GM10266 (cell line): Measurements from ENCODE around the gene USP31.

Source experiments
- DNase-seq: peaks from one replicate; pipeline ENCODE4 v3.0.0; 2012; ENCODE audit errors: extremely low spot score
- TF ChIP-seq, protein P1 (sequence below): IDR thresholded peaks from 2 replicates; pipeline ENCODE4 v1.5.1; 2012; ENCODE audit warnings: mild to moderate bottlenecking, low read depth; ENCODE audit not compliant: control insufficient read depth, insufficient read depth; ENCODE audit errors: missing control alignments

Gene USP31

DNA sequence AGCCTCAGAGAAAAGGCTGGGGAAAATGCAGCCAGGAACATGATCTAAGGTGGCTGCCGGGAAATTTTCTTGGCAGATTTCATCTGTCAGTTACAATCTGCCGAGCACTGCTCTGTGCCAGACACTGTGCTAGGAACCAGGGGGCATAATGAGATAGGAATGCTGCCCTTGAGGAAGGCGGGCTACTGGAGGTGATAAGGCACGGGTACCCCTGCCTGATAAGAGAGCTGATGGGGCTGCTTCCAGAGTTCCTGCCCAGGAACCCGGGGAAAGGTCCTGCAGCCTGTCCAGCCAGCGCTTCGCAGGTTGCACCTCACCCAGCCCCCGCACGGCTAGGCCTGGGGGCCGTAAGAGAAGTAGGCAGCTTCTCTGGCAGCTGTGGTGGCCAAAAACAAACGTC is 36.4 kb upstream of the USP31 start:
- no peak for DNase-seq
- TF ChIP-seq, protein P1, sequence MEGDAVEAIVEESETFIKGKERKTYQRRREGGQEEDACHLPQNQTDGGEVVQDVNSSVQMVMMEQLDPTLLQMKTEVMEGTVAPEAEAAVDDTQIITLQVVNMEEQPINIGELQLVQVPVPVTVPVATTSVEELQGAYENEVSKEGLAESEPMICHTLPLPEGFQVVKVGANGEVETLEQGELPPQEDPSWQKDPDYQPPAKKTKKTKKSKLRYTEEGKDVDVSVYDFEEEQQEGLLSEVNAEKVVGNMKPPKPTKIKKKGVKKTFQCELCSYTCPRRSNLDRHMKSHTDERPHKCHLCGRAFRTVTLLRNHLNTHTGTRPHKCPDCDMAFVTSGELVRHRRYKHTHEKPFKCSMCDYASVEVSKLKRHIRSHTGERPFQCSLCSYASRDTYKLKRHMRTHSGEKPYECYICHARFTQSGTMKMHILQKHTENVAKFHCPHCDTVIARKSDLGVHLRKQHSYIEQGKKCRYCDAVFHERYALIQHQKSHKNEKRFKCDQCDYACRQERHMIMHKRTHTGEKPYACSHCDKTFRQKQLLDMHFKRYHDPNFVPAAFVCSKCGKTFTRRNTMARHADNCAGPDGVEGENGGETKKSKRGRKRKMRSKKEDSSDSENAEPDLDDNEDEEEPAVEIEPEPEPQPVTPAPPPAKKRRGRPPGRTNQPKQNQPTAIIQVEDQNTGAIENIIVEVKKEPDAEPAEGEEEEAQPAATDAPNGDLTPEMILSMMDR = no peak

DNA sequence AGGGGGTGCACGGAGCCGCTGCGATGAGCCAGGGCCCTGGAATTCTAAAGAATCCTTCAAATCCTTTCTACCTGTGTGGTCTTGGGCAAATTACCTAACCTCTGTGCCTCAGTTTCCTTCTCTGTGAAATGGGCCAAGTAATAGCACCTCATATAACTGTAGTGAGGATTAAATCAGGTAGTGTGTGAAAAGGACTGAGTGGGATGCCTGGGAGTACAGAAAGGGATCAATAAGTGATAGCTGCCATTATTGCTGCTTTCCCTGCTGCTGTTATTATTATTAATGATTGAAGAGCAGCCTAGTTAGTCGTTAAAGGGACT is 34.3 kb upstream of the USP31 start:
- TF ChIP-seq, protein P1 = no peak

DNA sequence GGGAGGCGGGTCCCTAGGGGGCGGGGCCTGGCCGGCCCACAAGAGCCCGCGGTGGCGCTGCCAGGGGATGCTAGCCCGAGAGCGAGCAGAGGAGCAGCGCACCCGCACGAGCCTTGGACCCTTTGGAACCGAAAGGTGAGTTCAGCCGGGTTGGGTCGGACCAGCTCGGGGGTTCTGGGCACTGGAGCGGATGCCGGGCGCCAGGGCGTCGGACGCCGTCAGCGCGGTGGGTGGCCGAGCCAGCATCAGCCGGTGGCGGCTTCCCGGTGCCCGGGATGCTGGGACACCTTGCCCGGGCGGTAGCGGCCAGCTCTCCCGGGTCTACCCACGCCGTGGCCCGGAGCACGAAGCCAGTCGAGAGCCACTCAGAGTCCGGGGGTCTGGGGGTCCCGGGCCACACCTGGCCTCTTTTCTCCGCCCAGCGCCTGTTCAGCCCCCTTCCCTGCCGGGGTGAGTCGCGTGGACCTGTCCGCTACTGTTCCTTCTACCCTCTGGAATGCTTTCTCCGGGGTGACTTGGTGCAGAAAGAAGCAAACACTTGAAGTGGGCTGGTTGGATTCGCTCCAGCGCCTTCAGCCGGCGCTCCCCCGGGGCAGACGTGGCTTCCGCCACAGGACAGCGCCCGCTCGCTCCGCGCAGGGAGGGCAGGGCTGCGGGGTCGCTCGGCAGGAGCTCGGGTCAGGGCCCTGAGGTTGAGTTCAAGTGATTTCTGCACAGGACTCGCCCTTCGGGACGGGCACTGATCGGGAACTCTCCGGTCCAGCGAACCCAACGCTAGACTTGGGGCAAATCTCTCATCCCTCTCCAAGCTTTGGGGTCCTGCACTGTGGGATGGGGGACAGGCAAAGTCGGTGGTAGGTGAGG is 33.7 kb upstream of the USP31 start, which contains the start of gene SCNN1G:
Gene SCNN1G (plus strand): TSS at position 67 of the 864 bp plus-strand sequence. CDS start 3,527 bp downstream, outside the sequence.
- DNase-seq = peak; percentile 33
- TF ChIP-seq, protein P1 = no peak

More for the DNA sequence above, 34.3 kb upstream of the USP31 start:
- no peak for DNase-seq

DNA sequence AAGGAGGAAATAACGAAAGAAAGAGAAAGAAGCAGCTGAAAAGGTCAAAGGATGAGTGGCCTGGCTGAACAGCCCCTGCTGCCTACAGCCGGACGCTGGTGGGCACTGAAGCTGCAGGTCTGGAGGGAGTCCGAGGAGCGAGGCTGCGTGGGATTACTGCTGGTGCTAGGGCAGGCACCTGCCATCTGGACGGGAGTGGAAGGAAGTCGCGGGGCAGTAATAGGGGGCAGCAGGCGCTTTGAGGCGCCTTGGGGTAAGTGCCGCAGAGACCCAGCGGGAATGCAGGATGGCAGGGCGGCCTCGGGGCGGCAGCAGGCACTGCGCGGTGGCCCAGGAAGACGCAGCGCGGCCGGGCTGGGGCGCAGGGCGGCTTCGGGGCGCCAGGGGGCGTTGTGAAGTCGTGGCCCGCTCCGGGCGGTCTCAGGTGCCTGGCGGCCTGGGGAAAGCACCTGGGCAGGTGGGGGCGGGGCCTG is 33.0 kb upstream of the USP31 start:
- peak; percentile 92 for DNase-seq
- TF ChIP-seq, protein P1 = peak; percentile 100

DNA sequence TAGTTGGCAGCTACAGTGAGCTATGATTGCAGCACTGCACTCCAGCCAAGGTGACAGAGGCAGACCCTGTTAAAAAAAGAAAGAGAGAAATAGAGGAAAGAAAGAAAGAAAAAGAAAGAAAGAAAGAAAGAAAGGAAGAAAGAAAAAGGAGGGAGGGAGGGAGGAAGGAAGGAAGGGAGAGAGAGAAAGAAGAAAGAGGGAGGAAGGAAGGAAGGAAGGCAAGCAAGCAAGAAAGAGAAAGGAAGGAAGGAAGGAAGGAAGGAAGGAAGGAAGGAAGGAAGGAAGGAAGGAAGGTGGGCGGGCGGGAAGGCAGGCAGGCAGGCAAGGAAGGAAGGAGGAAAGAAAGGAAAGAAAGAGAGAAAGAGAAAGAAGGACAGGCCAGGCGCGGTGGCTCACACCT is 32.3 kb upstream of the USP31 start:
- DNase-seq = no peak
- TF ChIP-seq, protein P1 = no peak

DNA sequence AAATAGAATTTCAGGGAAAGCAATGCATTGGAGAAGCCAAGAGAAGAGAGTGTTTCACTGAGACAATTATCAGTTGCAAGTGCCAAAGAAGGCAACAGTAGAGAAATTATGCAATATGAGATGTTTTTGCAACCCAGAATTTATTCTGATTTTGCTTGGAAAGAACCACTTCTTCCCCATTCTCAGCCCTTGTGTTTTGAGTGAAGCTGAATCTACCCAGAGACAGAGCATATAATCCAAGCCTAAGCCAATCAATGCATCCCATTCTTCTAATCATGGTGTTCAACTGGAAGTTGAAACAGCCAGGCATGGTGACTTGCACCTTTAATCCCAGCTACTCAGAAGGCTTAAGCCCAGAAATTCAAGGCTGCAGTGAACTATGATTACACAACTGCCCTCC is 26.4 kb upstream of the USP31 start:
- no peak for DNase-seq
- TF ChIP-seq, protein P1 = no peak

DNA sequence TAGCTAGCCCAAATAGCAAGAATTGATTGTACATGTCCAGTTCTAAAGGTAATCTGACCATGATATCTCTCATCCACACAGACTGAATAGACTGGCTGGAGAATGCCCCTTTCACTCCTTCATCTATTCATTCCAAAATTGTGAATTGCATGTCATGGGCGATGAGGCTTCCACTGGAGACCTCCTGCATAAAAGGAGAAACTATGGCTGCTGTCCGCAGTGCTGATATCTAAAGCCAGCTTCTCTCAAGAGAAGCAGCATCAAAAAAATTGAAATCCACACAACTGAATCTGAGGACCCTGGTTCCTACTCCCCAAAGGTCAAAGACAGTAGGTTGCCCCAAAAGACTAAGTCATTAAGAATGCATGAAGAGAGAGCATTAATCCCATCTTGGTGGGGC is 25.4 kb upstream of the USP31 start:
- DNase-seq = no peak
- TF ChIP-seq, protein P1 = no peak
